HCT116 (cell line): ENCODE data around the gene HEXA. TPM values are rescaled to one million over a fixed set of nuclear protein-coding genes. Genes with fewer than 3 reads are reported as not detected.

Source experiments
- ATAC-seq: fragments of 200-7000 bp; cut with Tn5 transposase; 2 replicates; pipeline ENCODE4 v1.9.1; 2020; ENCODE audit warnings: mild to moderate bottlenecking, moderate library complexity
- BruUV-seq: library from RNA; stranded (reverse); fragments of 400-500 nt; replicated peaks from 2 replicates; lab custom pipeline; 2021; lab: Mats Ljungman, UMichigan
- CTCF ChIA-PET: fragments of 300-600 bp; sonication (Branson Sonifier 250); formaldehyde crosslinking; loops from one replicate; lab custom pipeline; 2021; ENCODE audit warnings: antibody characterized with exemption; lab: Charles Lee
- POLR2A ChIA-PET: fragments of 300-600, 350-600 bp; sonication (Branson Sonifier 250); formaldehyde crosslinking; loops from one replicate; lab custom pipeline; 2021; ENCODE audit warnings: antibody characterized with exemption; lab: Charles Lee
- RAD21 ChIA-PET, 2 experiments: fragments of 300-600 bp; sonication (Branson Sonifier 250); formaldehyde crosslinking; loops; one replicate each; lab custom pipeline; 2023; ENCODE audit warnings: low total read pairs in 2 of 2; ENCODE audit not compliant: uncharacterized antibody in 2 of 2, unreplicated experiment in 2 of 2, low non-redundant PET in 1 of 2; lab: Charles Lee
- DNase-seq: peaks from one replicate; pipeline ENCODE4 v3.0.0-alpha.2; 2010; ENCODE audit warnings: low read depth, low spot score
- H2AFZ ChIP-seq: fragments of 200-600 bp; shearing (Covaris generic), sonication (generic); 2 replicates; pipeline ENCODE4 v1.6.1; 2017; ENCODE audit warnings: low read depth, mixed run types, mixed read lengths, antibody characterized with exemption, low read length; ENCODE audit not compliant: poor library complexity, severe bottlenecking
- H3K27ac ChIP-seq: 2 replicates; pipeline ENCODE4 v1.5.1; 2012; ENCODE audit warnings: low read depth, low read length
- H3K27me3 ChIP-seq: fragments of 200-600 bp; sonication (generic); 2 replicates; pipeline ENCODE4 v1.6.1; 2016; ENCODE audit warnings: mixed run types, low read length, mixed read lengths; ENCODE audit not compliant: insufficient read depth
- H3K36me3 ChIP-seq, 2 experiments: fragments of 200-500 bp in 1 of 2; fragments of 200-600 bp in 1 of 2; sonication (Bioruptor generic) in 1 of 2; sonication (generic) in 1 of 2; 2 replicates each; pipeline versions ENCODE4 v1.5.1 to v1.6.1; 2014 to 2016; ENCODE audit warnings: low read length in 2 of 2, inconsistent platforms in 1 of 2, mixed read lengths in 1 of 2, mixed run types in 1 of 2; ENCODE audit not compliant: insufficient read depth in 2 of 2, control insufficient read depth in 1 of 2
- H3K4me1 ChIP-seq, 2 experiments: fragments of 200-600 bp in 1 of 2; sonication (generic) in 1 of 2; 2 replicates each; pipeline versions ENCODE4 v1.5.1 to v1.6.1; 2012 to 2017; ENCODE audit warnings: low read length in 2 of 2, inconsistent platforms in 1 of 2, mild to moderate bottlenecking in 1 of 2, mixed read lengths in 1 of 2, mixed run types in 1 of 2, moderate library complexity in 1 of 2; ENCODE audit not compliant: insufficient read depth in 2 of 2, control insufficient read depth in 1 of 2
- H3K4me2 ChIP-seq: fragments of 200-600 bp; sonication (generic); 2 replicates; pipeline ENCODE4 v1.6.1; 2017; ENCODE audit warnings: mixed run types, low read length, mixed read lengths
- H3K4me3 ChIP-seq, 2 experiments: fragments of 200-600 bp in 1 of 2; sonication (generic) in 1 of 2; replicated peaks in 1 of 2; 2 replicates each; pipeline ENCODE4 v1.5.1; 2011 to 2016; ENCODE audit warnings: low read length in 2 of 2, control low read depth in 1 of 2, low read depth in 1 of 2, mild to moderate bottlenecking in 1 of 2, mixed read lengths in 1 of 2, mixed run types in 1 of 2
- H3K79me2 ChIP-seq: fragments of 200-600 bp; sonication (generic); 2 replicates; pipeline ENCODE4 v1.6.1; 2017; ENCODE audit warnings: mild to moderate bottlenecking, mixed run types, low read length, moderate library complexity, mixed read lengths; ENCODE audit not compliant: insufficient read depth
- H3K9ac ChIP-seq: fragments of 200-600 bp; sonication (generic); 2 replicates; pipeline ENCODE4 v1.6.1; 2016; ENCODE audit warnings: low read length, mixed read lengths
- H3K9me2 ChIP-seq: fragments of 200-600 bp; sonication (generic), shearing (Covaris generic); 2 replicates; pipeline ENCODE4 v1.6.1; 2017; ENCODE audit warnings: mixed run types, mild to moderate bottlenecking, moderate library complexity; ENCODE audit not compliant: insufficient read depth
- H3K9me3 ChIP-seq, 2 experiments: fragments of 200-500 bp in 1 of 2; fragments of 200-600 bp in 1 of 2; sonication (Bioruptor generic) in 1 of 2; sonication (generic) in 1 of 2; 2 replicates each; pipeline ENCODE4 v1.6.1; 2014 to 2017; ENCODE audit warnings: low read length in 2 of 2, mixed read lengths in 2 of 2, inconsistent platforms in 1 of 2, low read depth in 1 of 2, mild to moderate bottlenecking in 1 of 2, mixed run types in 1 of 2, moderate library complexity in 1 of 2; ENCODE audit not compliant: control insufficient read depth in 1 of 2, insufficient read depth in 1 of 2
- H4K20me1 ChIP-seq: fragments of 200-600 bp; sonication (generic), shearing (Covaris generic); 2 replicates; pipeline ENCODE4 v1.6.1; 2017; ENCODE audit warnings: mixed run types, mild to moderate bottlenecking, moderate library complexity; ENCODE audit not compliant: insufficient read depth
- CBX3 ChIP-seq: IDR thresholded peaks from 2 replicates; pipeline ENCODE4 v1.6.1; 2012; ENCODE audit warnings: low read depth
- CEBPB ChIP-seq: IDR thresholded peaks from 2 replicates; pipeline ENCODE4 v1.6.1; 2012; ENCODE audit warnings: low read depth
- EGR1 ChIP-seq: IDR thresholded peaks from 2 replicates; pipeline ENCODE4 v1.6.1; 2012; ENCODE audit warnings: low read depth
- ELF1 ChIP-seq: IDR thresholded peaks from 2 replicates; pipeline ENCODE4 v1.6.1; 2012; ENCODE audit warnings: low read depth, borderline replicate concordance
- FOSL1 ChIP-seq: IDR thresholded peaks from 2 replicates; pipeline ENCODE4 v1.6.1; 2012; ENCODE audit warnings: low read depth
- POLR2A ChIP-seq: IDR thresholded peaks from 2 replicates; pipeline ENCODE4 v1.7.0; 2011; ENCODE audit warnings: borderline replicate concordance; ENCODE audit not compliant: insufficient read depth, insufficient read length; ENCODE audit errors: extremely low read depth
- POLR2AphosphoS5 ChIP-seq: IDR thresholded peaks from 2 replicates; pipeline ENCODE4 v1.6.1; 2011; ENCODE audit warnings: mild to moderate bottlenecking, low read depth, low read length, moderate library complexity
- SIN3A ChIP-seq: IDR thresholded peaks from 2 replicates; pipeline ENCODE4 v1.6.1; 2012; ENCODE audit warnings: low read depth
- SRF ChIP-seq: IDR thresholded peaks from 2 replicates; pipeline ENCODE4 v1.6.1; 2012; ENCODE audit warnings: low read depth
- YY1 ChIP-seq: IDR thresholded peaks from 2 replicates; pipeline ENCODE4 v1.6.1; 2011; ENCODE audit warnings: low read length, low read depth, moderate library complexity, mild to moderate bottlenecking; ENCODE audit not compliant: insufficient replicate concordance; ENCODE audit errors: extremely low read depth
- intact Hi-C: fragments of 100-400 bp; cut with micrococcal nuclease; formaldehyde crosslinking; loops from 2 replicates; pipeline ENCODE4 v1.10.0; 2022
- total RNA-seq: library from RNA; stranded (reverse); gene quantifications from one replicate; pipeline ENCODE4 v1.2.1, GENCODE V29; 2021; ENCODE audit not compliant: unreplicated experiment
- TF ChIP-seq, protein P1 (sequence below): IDR thresholded peaks from 2 replicates; pipeline ENCODE4 v1.6.1; 2011; ENCODE audit warnings: mild to moderate bottlenecking, low read length, moderate library complexity; ENCODE audit not compliant: insufficient replicate concordance; ENCODE audit errors: extremely low read depth
- TF ChIP-seq, protein P2 (sequence below): IDR thresholded peaks from 2 replicates; pipeline ENCODE4 v1.6.1; 2012
- TF ChIP-seq, protein P3 (sequence below), 3 experiments: fragments of 200-600 bp in 1 of 3; sonication (generic) in 1 of 3; IDR thresholded peaks in 2 of 3; conservative IDR thresholded peaks in 1 of 3; 2 replicates each; pipeline ENCODE4 v1.5.1; 2012 to 2017; ENCODE audit warnings: low read depth in 2 of 3, low read length in 2 of 3, antibody characterized with exemption in 1 of 3, borderline replicate concordance in 1 of 3, control low read depth in 1 of 3, mild to moderate bottlenecking in 1 of 3, mixed read lengths in 1 of 3, mixed run types in 1 of 3, moderate library complexity in 1 of 3; ENCODE audit not compliant: insufficient read depth in 1 of 3

HEXA gene
- total RNA-seq, 1 experiment from 2014 or later, result 57.1 TPM

DNA sequence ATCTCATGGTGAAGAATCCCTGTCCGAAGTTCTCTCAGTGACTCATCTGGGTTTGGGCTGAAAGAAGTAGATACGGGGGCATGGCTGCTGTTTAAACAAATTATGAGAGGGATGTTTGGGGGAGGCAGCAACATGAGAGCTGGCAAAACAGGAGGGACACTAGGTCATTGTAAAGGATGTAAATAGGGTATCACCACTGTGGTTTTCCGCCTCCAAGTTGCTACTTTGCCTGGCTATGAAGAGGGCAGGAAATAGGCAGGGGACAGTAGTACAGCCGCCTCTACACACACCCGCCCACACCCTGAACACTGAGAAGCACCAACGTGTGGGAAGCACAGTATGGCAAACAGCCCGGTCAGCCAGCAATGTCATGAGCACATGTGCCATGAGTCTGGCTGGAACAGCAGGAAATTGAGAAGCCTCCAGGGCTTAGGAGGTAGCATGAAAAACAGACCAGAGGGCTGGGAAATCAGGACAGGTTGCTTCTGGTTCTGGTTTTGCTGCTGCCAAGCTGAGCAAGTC lies 17.1 kb downstream of the HEXA start:
- no peak overlapping the region for H3K27ac ChIP-seq
- intact Hi-C loops, result no loop called here
- no peak for ATAC-seq

More for the DNA sequence above, 17.1 kb downstream of the HEXA start:
- Histone ChIP-seq H2AFZ (no peak overlapping the region), H3K9me3 (no peaks in the 10 kb centered on the region), H3K36me3 (no peaks in the 10 kb centered on the region), H3K4me3 (no peak overlapping the region), H3K79me2 (peaks cover 18% of the 10 kb centered on the region; the same call in 1 of the 2 replicates), H3K4me1 (no peaks in the 10 kb centered on the region), H4K20me1 (no peaks in the 10 kb centered on the region), H3K9ac (no peak overlapping the region), H3K27me3 (no peaks in the 10 kb centered on the region), H3K4me2 (no peak overlapping the region), H3K9me2 (no peaks in the 10 kb centered on the region)
- TF ChIP-seq YY1 (no peak), CBX3 (no peak), CEBPB (no peak), POLR2A (no peak), SIN3A (no peak), SRF (no peak), EGR1 (no peak), FOSL1 (no peak), POLR2AphosphoS5 (no peak), ELF1 (no peak)
- TF ChIP-seq, protein P1, sequence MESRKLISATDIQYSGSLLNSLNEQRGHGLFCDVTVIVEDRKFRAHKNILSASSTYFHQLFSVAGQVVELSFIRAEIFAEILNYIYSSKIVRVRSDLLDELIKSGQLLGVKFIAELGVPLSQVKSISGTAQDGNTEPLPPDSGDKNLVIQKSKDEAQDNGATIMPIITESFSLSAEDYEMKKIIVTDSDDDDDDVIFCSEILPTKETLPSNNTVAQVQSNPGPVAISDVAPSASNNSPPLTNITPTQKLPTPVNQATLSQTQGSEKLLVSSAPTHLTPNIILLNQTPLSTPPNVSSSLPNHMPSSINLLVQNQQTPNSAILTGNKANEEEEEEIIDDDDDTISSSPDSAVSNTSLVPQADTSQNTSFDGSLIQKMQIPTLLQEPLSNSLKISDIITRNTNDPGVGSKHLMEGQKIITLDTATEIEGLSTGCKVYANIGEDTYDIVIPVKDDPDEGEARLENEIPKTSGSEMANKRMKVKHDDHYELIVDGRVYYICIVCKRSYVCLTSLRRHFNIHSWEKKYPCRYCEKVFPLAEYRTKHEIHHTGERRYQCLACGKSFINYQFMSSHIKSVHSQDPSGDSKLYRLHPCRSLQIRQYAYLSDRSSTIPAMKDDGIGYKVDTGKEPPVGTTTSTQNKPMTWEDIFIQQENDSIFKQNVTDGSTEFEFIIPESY, result no peak
- TF ChIP-seq, protein P2, sequence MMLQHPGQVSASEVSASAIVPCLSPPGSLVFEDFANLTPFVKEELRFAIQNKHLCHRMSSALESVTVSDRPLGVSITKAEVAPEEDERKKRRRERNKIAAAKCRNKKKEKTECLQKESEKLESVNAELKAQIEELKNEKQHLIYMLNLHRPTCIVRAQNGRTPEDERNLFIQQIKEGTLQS, result no peak
- TF ChIP-seq, protein P3, sequence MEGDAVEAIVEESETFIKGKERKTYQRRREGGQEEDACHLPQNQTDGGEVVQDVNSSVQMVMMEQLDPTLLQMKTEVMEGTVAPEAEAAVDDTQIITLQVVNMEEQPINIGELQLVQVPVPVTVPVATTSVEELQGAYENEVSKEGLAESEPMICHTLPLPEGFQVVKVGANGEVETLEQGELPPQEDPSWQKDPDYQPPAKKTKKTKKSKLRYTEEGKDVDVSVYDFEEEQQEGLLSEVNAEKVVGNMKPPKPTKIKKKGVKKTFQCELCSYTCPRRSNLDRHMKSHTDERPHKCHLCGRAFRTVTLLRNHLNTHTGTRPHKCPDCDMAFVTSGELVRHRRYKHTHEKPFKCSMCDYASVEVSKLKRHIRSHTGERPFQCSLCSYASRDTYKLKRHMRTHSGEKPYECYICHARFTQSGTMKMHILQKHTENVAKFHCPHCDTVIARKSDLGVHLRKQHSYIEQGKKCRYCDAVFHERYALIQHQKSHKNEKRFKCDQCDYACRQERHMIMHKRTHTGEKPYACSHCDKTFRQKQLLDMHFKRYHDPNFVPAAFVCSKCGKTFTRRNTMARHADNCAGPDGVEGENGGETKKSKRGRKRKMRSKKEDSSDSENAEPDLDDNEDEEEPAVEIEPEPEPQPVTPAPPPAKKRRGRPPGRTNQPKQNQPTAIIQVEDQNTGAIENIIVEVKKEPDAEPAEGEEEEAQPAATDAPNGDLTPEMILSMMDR (IDR thresholded peaks at IDR 0.05 in 2 of 3, conservative IDR thresholded peaks at IDR 0.05 in 1 of 3; ENCODE audit: borderline replicate concordance in 1 of 3, insufficient read depth in 1 of 3, low read depth in 2 of 3, low read length in 2 of 3), result no peak
- POLR2A ChIA-PET, result no interaction called here
- BruUV-seq, result no TSS peak
- CTCF ChIA-PET, result no interaction called here
- no peak for DNase-seq
- RAD21 ChIA-PET, result no interaction called here
